WI38 (cell line): ENCODE measurements around the gene R3HCC1L.
"Not testable (repeated sequence)": the region's sequence is repeated elsewhere in the genome, so short reads cannot be mapped to it uniquely, and the experiment has no call there.

Experiments used
- H3K4me3 ChIP-seq: 2 replicates; pipeline ENCODE4 v1.5.1; 2011; ENCODE audit warnings: low read depth, mild to moderate bottlenecking, control low read depth, low read length
- CTCF ChIP-seq: IDR thresholded peaks from 2 replicates; pipeline ENCODE4 v1.5.1; 2012; ENCODE audit warnings: low read depth, mild to moderate bottlenecking, control low read depth, low read length

Gene R3HCC1L

GRCh38 chr10:98144985-98145384, 10.5 kb downstream of the R3HCC1L start:
- TF ChIP-seq CTCF: no peak
- H3K4me3 ChIP-seq: no peak overlapping the region

- no peak for TF ChIP-seq CTCF
- H3K4me3 ChIP-seq: no peak overlapping the region
These were observed 15.4 kb downstream of the R3HCC1L start for GRCh38 chr10:98149858-98150257.

GRCh38 chr10:98150544-98150943, 16.1 kb downstream of the R3HCC1L start:
- TF ChIP-seq CTCF: no peak

GRCh38 chr10:98152778-98153177, 18.3 kb downstream of the R3HCC1L start:
- not testable (repeated sequence) for H3K4me3 ChIP-seq

More at GRCh38 chr10:98150544-98150943, 16.1 kb downstream of the R3HCC1L start:
- no peak overlapping the region for H3K4me3 ChIP-seq

GRCh38 chr10:98153213-98153958, 18.9 kb downstream of the R3HCC1L start:
- H3K4me3 ChIP-seq: not testable (repeated sequence)

GRCh38 chr10:98154076-98154475, 19.6 kb downstream of the R3HCC1L start:
- no peak overlapping the region for H3K4me3 ChIP-seq
- no peak for TF ChIP-seq CTCF

- no peak overlapping the region for H3K4me3 ChIP-seq
- TF ChIP-seq CTCF: no peak
These were observed 24.1 kb downstream of the R3HCC1L start for GRCh38 chr10:98158576-98158975.

- H3K4me3 ChIP-seq: no peak overlapping the region
- TF ChIP-seq CTCF: no peak
These were observed 29.5 kb downstream of the R3HCC1L start for GRCh38 chr10:98163941-98164340.
